CD4-positive, alpha-beta T cell (primary cell): ENCODE measurements around the gene ARHGEF10L. TPM values are rescaled to one million over a fixed set of nuclear protein-coding genes. Genes with fewer than 3 reads are reported as not detected.

ENCODE experiments used
- ATAC-seq: fragments of 200-7000 bp; cut with Tn5 transposase; one replicate; pipeline ENCODE4 v1.10.0; 2022; ENCODE audit warnings: mild to moderate bottlenecking; ENCODE audit not compliant: poor library complexity
- CTCF ChIA-PET: fragments of 350-600 bp; sonication (Branson Sonifier 250); formaldehyde crosslinking; loops from one replicate; lab custom pipeline; 2021; ENCODE audit warnings: antibody characterized with exemption, inconsistent platforms; lab: Charles Lee
- POLR2A ChIA-PET: fragments of 350-600 bp; sonication (Branson Sonifier 250); formaldehyde crosslinking; loops from one replicate; lab custom pipeline; 2021; ENCODE audit warnings: antibody characterized with exemption, inconsistent platforms; lab: Charles Lee
- DNase-seq, 14 experiments: peaks; one replicate each; pipeline ENCODE4 v3.0.0-alpha.2; 2013 to 2020; ENCODE audit warnings: mixed read lengths in 2 of 14
- H3K27ac ChIP-seq, 2 donors: one replicate each; pipeline versions ENCODE4 v1.5.1 to v1.7.0; 2013; ENCODE audit warnings: low read length in 2 of 2, low read depth in 1 of 2, mild to moderate bottlenecking in 1 of 2
- H3K27me3 ChIP-seq, 2 experiments: 1 replicate in 1 of 2; 2 replicates in 1 of 2; pipeline versions ENCODE4 v1.6.1 to v1.7.0; 2013; ENCODE audit warnings: low read length in 2 of 2, control low read depth in 1 of 2, mild to moderate bottlenecking in 1 of 2, moderate library complexity in 1 of 2; ENCODE audit not compliant: insufficient read depth in 2 of 2, control insufficient read depth in 1 of 2
- H3K36me3 ChIP-seq: one replicate; pipeline ENCODE4 v1.6.1; 2013; ENCODE audit warnings: low read length, control low read depth; ENCODE audit not compliant: insufficient read depth
- H3K4me1 ChIP-seq: one replicate; pipeline ENCODE4 v1.6.1; 2013; ENCODE audit warnings: low read length, control low read depth; ENCODE audit not compliant: insufficient read depth
- H3K4me3 ChIP-seq: one replicate; pipeline ENCODE4 v1.5.1; 2013; ENCODE audit warnings: mild to moderate bottlenecking, low read length, moderate library complexity
- H3K9me3 ChIP-seq, 2 experiments: 1 replicate in 1 of 2; 2 replicates in 1 of 2; pipeline versions ENCODE4 v1.6.1 to v1.7.0; 2013; ENCODE audit warnings: low read length in 2 of 2, mild to moderate bottlenecking in 2 of 2, control low read depth in 1 of 2, moderate library complexity in 1 of 2; ENCODE audit not compliant: control insufficient read depth in 1 of 2, insufficient read depth in 1 of 2
- H3K27ac Mint-ChIP-seq: one replicate; pipeline ENCODE4 v1.8.0; 2020; ENCODE audit warnings: mixed read lengths
- H3K27me3 Mint-ChIP-seq: one replicate; pipeline ENCODE4 v1.8.0; 2021; ENCODE audit warnings: mixed read lengths
- H3K36me3 Mint-ChIP-seq: one replicate; pipeline ENCODE4 v1.8.0; 2021; ENCODE audit warnings: low read depth, mixed read lengths
- H3K4me1 Mint-ChIP-seq: one replicate; pipeline ENCODE4 v1.8.0; 2021; ENCODE audit warnings: low read depth, mixed read lengths
- H3K4me3 Mint-ChIP-seq: one replicate; pipeline ENCODE4 v1.8.0; 2020; ENCODE audit warnings: mild to moderate bottlenecking, mixed read lengths
- H3K9me3 Mint-ChIP-seq: one replicate; pipeline ENCODE4 v1.8.0; 2020; ENCODE audit warnings: mixed read lengths
- intact Hi-C, 2 experiments: fragments of 100-400 bp; cut with DNase I in 1 of 2; cut with micrococcal nuclease in 1 of 2; formaldehyde crosslinking; loops; one replicate each; pipeline versions ENCODE4 v1.15.1 to v1.9.0; 2023 to 2025; cut with DNase I, micrococcal nuclease
- total RNA-seq, 174 experiments: library from RNA in 2 of 174; stranded (reverse) in 2 of 174; gene quantifications; one replicate each; pipeline ENCODE4 v1.2.3 and lab custom pipeline; 2021 to 2026
- TF ChIP-seq, protein P1 (sequence below): fragments of 200-600 bp; IDR thresholded peaks from one replicate; pipeline ENCODE4 v1.8.0; 2022; ENCODE audit warnings: antibody characterized with exemption, mild to moderate bottlenecking

Gene ARHGEF10L
- total RNA-seq, 2 experiments from 2014 or later: 0.11 to 0.22 TPM

DNA sequence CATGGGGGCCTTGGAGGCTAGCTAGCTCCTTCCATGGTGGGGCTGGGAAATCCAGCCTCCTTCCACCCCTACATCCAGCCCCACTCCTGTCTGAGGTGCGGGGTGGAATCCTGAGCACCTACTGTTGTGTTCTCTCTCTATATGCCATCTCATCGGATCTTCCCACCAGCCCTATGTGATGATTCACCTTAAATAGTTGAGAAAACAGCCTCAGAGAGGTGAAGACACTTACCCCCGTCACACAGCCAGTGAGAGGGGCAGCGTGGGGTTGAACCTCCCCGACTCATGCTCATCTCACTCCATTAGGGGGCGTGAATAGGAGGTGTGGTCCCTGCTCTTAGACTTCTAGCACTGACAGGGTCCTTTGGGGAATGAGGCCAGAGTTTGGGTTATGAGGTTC, 184.7 kb downstream of the ARHGEF10L start:
- Histone ChIP-seq H3K27ac (no peak overlapping the region), H3K4me3 (no peak overlapping the region), H3K4me1 (no peaks in the 10 kb centered on the region), H3K9me3 (peaks cover 0 to 6% of the 10 kb centered on the region in 2 experiments), H3K27me3 (peaks cover 0 to 5% of the 10 kb centered on the region in 2 experiments), H3K36me3 (no peaks in the 10 kb centered on the region)
- no peaks in the 10 kb centered on the region for H3K9me3 Mint-ChIP-seq
- TF ChIP-seq, protein P1, sequence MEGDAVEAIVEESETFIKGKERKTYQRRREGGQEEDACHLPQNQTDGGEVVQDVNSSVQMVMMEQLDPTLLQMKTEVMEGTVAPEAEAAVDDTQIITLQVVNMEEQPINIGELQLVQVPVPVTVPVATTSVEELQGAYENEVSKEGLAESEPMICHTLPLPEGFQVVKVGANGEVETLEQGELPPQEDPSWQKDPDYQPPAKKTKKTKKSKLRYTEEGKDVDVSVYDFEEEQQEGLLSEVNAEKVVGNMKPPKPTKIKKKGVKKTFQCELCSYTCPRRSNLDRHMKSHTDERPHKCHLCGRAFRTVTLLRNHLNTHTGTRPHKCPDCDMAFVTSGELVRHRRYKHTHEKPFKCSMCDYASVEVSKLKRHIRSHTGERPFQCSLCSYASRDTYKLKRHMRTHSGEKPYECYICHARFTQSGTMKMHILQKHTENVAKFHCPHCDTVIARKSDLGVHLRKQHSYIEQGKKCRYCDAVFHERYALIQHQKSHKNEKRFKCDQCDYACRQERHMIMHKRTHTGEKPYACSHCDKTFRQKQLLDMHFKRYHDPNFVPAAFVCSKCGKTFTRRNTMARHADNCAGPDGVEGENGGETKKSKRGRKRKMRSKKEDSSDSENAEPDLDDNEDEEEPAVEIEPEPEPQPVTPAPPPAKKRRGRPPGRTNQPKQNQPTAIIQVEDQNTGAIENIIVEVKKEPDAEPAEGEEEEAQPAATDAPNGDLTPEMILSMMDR: no peak
- intact Hi-C loops: no loop called here
- ChIA-PET POLR2A (no interaction called here), CTCF (no interaction called here)
- no peak overlapping the region for H3K27ac Mint-ChIP-seq
- H3K4me3 Mint-ChIP-seq: no peak overlapping the region
- no peaks in the 10 kb centered on the region for H3K4me1 Mint-ChIP-seq
- H3K27me3 Mint-ChIP-seq: no peaks in the 10 kb centered on the region
- no peak for DNase-seq
- no peaks in the 10 kb centered on the region for H3K36me3 Mint-ChIP-seq
- ATAC-seq: no peak

DNA sequence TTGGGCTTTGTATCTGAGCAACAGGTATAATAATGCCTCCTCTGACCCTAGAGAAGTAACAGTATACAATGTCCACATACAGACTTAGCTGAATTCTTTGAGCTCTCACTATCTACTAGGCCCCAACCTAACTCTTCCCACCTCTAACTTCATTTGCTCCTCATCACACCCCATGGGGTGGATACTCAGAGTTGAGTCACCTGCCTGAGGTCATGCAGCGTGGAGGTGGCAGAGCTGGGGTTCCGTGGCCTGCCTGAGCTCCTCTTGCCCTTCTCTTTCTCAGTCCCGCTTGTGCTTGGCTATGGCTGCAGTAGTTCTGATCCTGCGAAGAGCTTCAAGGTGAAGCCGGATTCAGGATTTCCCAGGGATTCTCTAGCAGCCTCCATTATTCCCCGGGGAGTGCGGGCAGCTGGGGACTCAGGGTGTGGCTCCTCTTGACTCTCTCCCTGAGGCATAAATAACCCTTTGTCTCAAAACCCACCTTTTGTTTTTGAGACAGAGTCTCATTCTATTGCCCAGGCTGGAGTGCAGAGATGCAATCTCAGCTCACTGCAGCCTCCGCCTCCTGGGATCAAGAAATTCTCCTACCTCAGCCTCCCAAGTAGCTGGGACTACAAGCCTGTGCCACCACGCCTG, 185.7 kb downstream of the ARHGEF10L start:
- H3K9me3 ChIP-seq: peaks cover 0 to 12% of the 10 kb centered on the region in 2 experiments
- no peak overlapping the region for H3K27ac ChIP-seq
- CTCF ChIA-PET: no interaction called here
- Mint-ChIP-seq H3K4me1 (no peaks in the 10 kb centered on the region), H3K27me3 (no peaks in the 10 kb centered on the region), H3K27ac (no peak overlapping the region), H3K4me3 (no peak overlapping the region), H3K9me3 (no peaks in the 10 kb centered on the region), H3K36me3 (no peaks in the 10 kb centered on the region)
- no peak overlapping the region for H3K4me3 ChIP-seq
- no peaks in the 10 kb centered on the region for H3K36me3 ChIP-seq
- no peak for DNase-seq
- no peak for ATAC-seq
- TF ChIP-seq, protein P1: no peak
- no peaks in the 10 kb centered on the region for H3K4me1 ChIP-seq
- POLR2A ChIA-PET: no interaction called here
- peaks cover 0 to 5% of the 10 kb centered on the region in 2 experiments for H3K27me3 ChIP-seq
- intact Hi-C loops: no loop called here

DNA sequence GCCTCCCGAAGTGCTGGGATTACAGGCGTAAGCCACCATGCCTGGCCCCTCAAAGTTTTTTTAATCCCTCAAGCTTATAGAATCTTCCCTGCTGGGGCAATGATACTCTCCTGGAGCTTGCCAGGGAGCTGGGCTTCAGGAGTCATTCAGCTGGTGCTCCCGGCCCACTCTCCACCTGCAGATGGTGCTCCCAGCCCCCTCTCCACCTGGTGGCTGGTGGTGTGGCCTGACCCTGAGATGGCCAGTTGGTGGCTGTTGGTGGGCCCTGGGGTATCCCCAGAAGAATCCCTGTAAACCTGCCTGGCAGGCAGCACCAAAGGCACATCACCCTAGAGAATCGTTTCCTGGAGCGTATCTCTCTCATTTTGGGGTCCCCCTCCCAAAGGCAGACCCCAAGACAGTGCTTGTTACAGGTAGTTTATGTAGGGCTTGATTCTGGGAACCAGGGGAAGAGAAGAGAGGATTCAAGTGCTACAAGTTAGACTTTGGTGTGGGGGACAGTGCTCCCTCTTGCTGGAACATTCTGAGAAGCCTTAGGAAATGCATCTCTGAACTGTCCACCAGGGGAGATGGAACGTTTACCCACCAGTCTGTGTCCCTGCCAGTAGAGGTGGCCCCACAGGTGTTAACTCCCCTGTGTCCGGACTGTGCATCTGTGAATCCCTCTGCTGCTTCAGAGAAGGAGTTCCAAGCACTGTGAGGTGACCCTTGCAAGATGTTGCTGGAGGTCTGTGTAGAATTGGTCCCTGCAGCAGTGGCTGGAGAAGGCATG, 186.5 kb downstream of the ARHGEF10L start:
- peaks cover 0 to 12% of the 10 kb centered on the region in 2 experiments for H3K9me3 ChIP-seq
- no peak overlapping the region for H3K27ac ChIP-seq
- Mint-ChIP-seq H3K9me3 (no peaks in the 10 kb centered on the region), H3K36me3 (no peaks in the 10 kb centered on the region), H3K4me3 (no peak overlapping the region), H3K27me3 (no peaks in the 10 kb centered on the region), H3K27ac (no peak overlapping the region), H3K4me1 (no peaks in the 10 kb centered on the region)
- ChIA-PET POLR2A (no interaction called here), CTCF (no interaction called here)
- intact Hi-C loops: no loop called here
- DNase-seq: no peak
- no peak overlapping the region for H3K4me3 ChIP-seq
- TF ChIP-seq, protein P1: no peak
- ATAC-seq: no peak
- H3K27me3 ChIP-seq: peaks cover 0 to 5% of the 10 kb centered on the region in 2 experiments
- no peaks in the 10 kb centered on the region for H3K36me3 ChIP-seq
- H3K4me1 ChIP-seq: no peaks in the 10 kb centered on the region
